H9 (cell line): ENCODE measurements around the gene NXPH3. TPM values are rescaled to one million over a fixed set of nuclear protein-coding genes. Genes with fewer than 3 reads are reported as not detected.

Experiments
- DNase-seq: peaks from one replicate; pipeline ENCODE4 v3.0.0-alpha.2; 2017
- H2AFZ ChIP-seq: one replicate; pipeline ENCODE4 v1.6.1; 2013; ENCODE audit warnings: mild to moderate bottlenecking, low read length, control low read depth, moderate library complexity
- H2AK5ac ChIP-seq: 2 replicates; pipeline ENCODE4 v1.6.1; 2013; ENCODE audit warnings: low read length, control low read depth, mixed read lengths; ENCODE audit not compliant: insufficient read length
- H2BK120ac ChIP-seq: one replicate; pipeline ENCODE4 v1.6.1; 2013; ENCODE audit warnings: low read depth, mild to moderate bottlenecking, low read length, control low read depth, inconsistent platforms; ENCODE audit not compliant: poor library complexity, severe bottlenecking
- H2BK12ac ChIP-seq: 2 replicates; pipeline ENCODE4 v1.6.1; 2013; ENCODE audit warnings: low read length, control low read depth, mixed read lengths, low read depth; ENCODE audit not compliant: insufficient read length
- H2BK15ac ChIP-seq: 2 replicates; pipeline ENCODE4 v1.6.1; 2013; ENCODE audit warnings: low read depth, low read length, control low read depth
- H2BK20ac ChIP-seq: one replicate; pipeline ENCODE4 v1.6.1; 2013; ENCODE audit warnings: low read depth, mild to moderate bottlenecking, low read length, control low read depth, inconsistent platforms; ENCODE audit not compliant: poor library complexity, severe bottlenecking
- H2BK5ac ChIP-seq: 2 replicates; pipeline ENCODE4 v1.6.1; 2013; ENCODE audit warnings: low read length, control low read depth, mixed read lengths; ENCODE audit not compliant: insufficient read length
- H3K14ac ChIP-seq: 2 replicates; pipeline ENCODE4 v1.6.1; 2013; ENCODE audit warnings: low read length, control low read depth; ENCODE audit not compliant: insufficient read depth
- H3K18ac ChIP-seq: 2 replicates; pipeline ENCODE4 v1.6.1; 2013; ENCODE audit warnings: low read depth, mild to moderate bottlenecking, mixed read lengths, low read length, control low read depth; ENCODE audit not compliant: insufficient read length
- H3K23ac ChIP-seq: 2 replicates; pipeline ENCODE4 v1.6.1; 2013; ENCODE audit warnings: low read length, control low read depth, mixed read lengths, low read depth; ENCODE audit not compliant: insufficient read length
- H3K23me2 ChIP-seq: 2 replicates; pipeline ENCODE4 v1.6.1; 2013; ENCODE audit warnings: low read depth, mild to moderate bottlenecking, mixed read lengths, low read length, control low read depth; ENCODE audit not compliant: insufficient read length, poor library complexity, severe bottlenecking
- H3K27ac ChIP-seq: 2 replicates; pipeline ENCODE4 v1.5.1; 2013; ENCODE audit warnings: low read length, control low read depth, mixed read lengths, low read depth; ENCODE audit not compliant: insufficient read length
- H3K27me3 ChIP-seq: 2 replicates; pipeline ENCODE4 v1.6.1; 2013; ENCODE audit warnings: low read length, control low read depth, inconsistent platforms; ENCODE audit not compliant: insufficient read depth
- H3K4ac ChIP-seq: 2 replicates; pipeline ENCODE4 v1.6.1; 2013; ENCODE audit warnings: low read depth, mild to moderate bottlenecking, control low read depth, inconsistent platforms, low read length, moderate library complexity
- H3K4me1 ChIP-seq: 2 replicates; pipeline ENCODE4 v1.6.1; 2013; ENCODE audit warnings: low read length, control low read depth, inconsistent platforms; ENCODE audit not compliant: insufficient read depth
- H3K4me2 ChIP-seq: 2 replicates; pipeline ENCODE4 v1.6.1; 2013; ENCODE audit warnings: low read length, control low read depth, mixed read lengths; ENCODE audit not compliant: insufficient read length, insufficient read depth
- H3K56ac ChIP-seq: 2 replicates; pipeline ENCODE4 v1.6.1; 2013; ENCODE audit warnings: low read depth, mild to moderate bottlenecking, mixed read lengths, low read length, control low read depth; ENCODE audit not compliant: insufficient read length
- H3K79me1 ChIP-seq: 2 replicates; pipeline ENCODE4 v1.6.1; 2013; ENCODE audit warnings: low read depth, mild to moderate bottlenecking, moderate library complexity, low read length, control low read depth, inconsistent platforms; ENCODE audit not compliant: insufficient read depth, poor library complexity, severe bottlenecking
- H3K79me2 ChIP-seq: 2 replicates; pipeline ENCODE4 v1.6.1; 2013; ENCODE audit warnings: low read length, control low read depth, inconsistent platforms; ENCODE audit not compliant: insufficient read depth
- H3K9ac ChIP-seq: 2 replicates; pipeline ENCODE4 v1.6.1; 2013; ENCODE audit warnings: low read length, control low read depth, mixed read lengths; ENCODE audit not compliant: insufficient read length; ENCODE audit errors: extremely low read depth
- H3K9me3 ChIP-seq: one replicate; pipeline ENCODE4 v1.6.1; 2013; ENCODE audit warnings: low read depth, low read length, inconsistent platforms; ENCODE audit not compliant: control insufficient read depth
- H3T11ph ChIP-seq: one replicate; pipeline ENCODE4 v1.6.1; 2013; ENCODE audit warnings: mild to moderate bottlenecking, low read length, control low read depth, inconsistent platforms
- H4K20me1 ChIP-seq: one replicate; pipeline ENCODE4 v1.6.1; 2013; ENCODE audit not compliant: control insufficient read depth, insufficient read length, insufficient read depth
- H4K5ac ChIP-seq: 2 replicates; pipeline ENCODE4 v1.6.1; 2013; ENCODE audit warnings: low read depth, mild to moderate bottlenecking, mixed read lengths, low read length, control low read depth; ENCODE audit not compliant: insufficient read length
- H4K8ac ChIP-seq: replicated peaks from 2 replicates; pipeline ENCODE4 v1.6.1; 2013; ENCODE audit warnings: low read length, control low read depth, mixed read lengths, low read depth; ENCODE audit not compliant: insufficient read length
- H4K91ac ChIP-seq: 2 replicates; pipeline ENCODE4 v1.6.1; 2013; ENCODE audit warnings: low read depth, mild to moderate bottlenecking, moderate library complexity, mixed read lengths, low read length, control low read depth; ENCODE audit not compliant: insufficient read length
- H3K27ac Mint-ChIP-seq, 3 experiments: 2 replicates in 2 of 3; 3 replicates in 1 of 3; pipeline ENCODE4 v1.8.0; 2020 to 2021; ENCODE audit warnings: mixed read lengths in 3 of 3, mild to moderate bottlenecking in 1 of 3, moderate library complexity in 1 of 3
- H3K27me3 Mint-ChIP-seq: 2 replicates; pipeline ENCODE4 v1.8.0; 2021; ENCODE audit warnings: low read depth, mild to moderate bottlenecking, moderate library complexity, mixed read lengths
- H3K36me3 Mint-ChIP-seq, 3 experiments: 2 replicates in 2 of 3; 3 replicates in 1 of 3; pipeline ENCODE4 v1.8.0; 2020 to 2021; ENCODE audit warnings: low read depth in 3 of 3, mixed read lengths in 3 of 3; ENCODE audit not compliant: insufficient read depth in 1 of 3
- H3K4me1 Mint-ChIP-seq, 2 experiments: 2 replicates each; pipeline ENCODE4 v1.8.0; 2020; ENCODE audit warnings: mixed read lengths in 2 of 2
- H3K4me3 Mint-ChIP-seq, 2 experiments: 2 replicates in 1 of 2; 3 replicates in 1 of 2; pipeline ENCODE4 v1.8.0; 2020 to 2021; ENCODE audit warnings: mild to moderate bottlenecking in 2 of 2, mixed read lengths in 2 of 2, moderate library complexity in 1 of 2
- H3K9me3 Mint-ChIP-seq, 2 experiments: 2 replicates in 1 of 2; 3 replicates in 1 of 2; pipeline ENCODE4 v1.8.0; 2020; ENCODE audit warnings: mild to moderate bottlenecking in 2 of 2, mixed read lengths in 2 of 2, moderate library complexity in 1 of 2
- WGBS: extraction: QIAGEN DNeasy Blood & Tissue Kit; methylation state at CpG from one replicate; pipeline ENCODE4 v1.1.7; 2013; ENCODE audit warnings: missing lambda C conversion rate, low lambda C conversion rate, mixed read lengths; ENCODE audit not compliant: insufficient read length; ENCODE audit errors: extremely low coverage; 5-methylcytosine and 5-hydroxymethylcytosine counted together
- total RNA-seq: library from RNA; stranded (reverse); gene quantifications from 2 replicates; pipeline ENCODE4 v1.2.1, GENCODE V29; 2021
- TF ChIP-seq, protein P1 (sequence below): fragments of 200-600 bp; sonication (generic); conservative IDR thresholded peaks from 3 replicates; pipeline ENCODE4 v1.8.0; 2021; ENCODE audit warnings: antibody characterized with exemption, mild to moderate bottlenecking

NXPH3 gene
- total RNA-seq, 1 experiment from 2014 or later = 1.3 TPM

DNA sequence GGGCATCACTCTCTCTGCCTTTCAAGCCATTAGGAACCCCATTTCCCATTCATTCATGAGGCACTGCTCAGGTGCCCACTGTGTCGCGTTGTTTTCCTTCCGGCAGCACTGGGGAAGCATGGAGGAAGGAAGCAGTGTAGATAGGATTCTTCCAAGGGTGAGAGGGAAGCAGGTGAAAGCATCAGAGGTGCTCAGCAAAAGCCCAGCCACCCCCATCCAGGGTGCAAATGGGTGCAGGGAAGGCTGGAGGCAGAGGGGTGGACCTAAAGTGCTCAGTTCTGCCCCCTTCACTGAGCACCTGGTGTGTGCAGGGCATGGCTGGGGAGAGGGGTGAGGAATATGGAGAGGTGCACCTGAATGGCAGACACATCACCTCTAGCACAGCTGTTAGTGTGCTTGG, 3.4 kb upstream of the NXPH3 start:
- H4K91ac ChIP-seq = no peak overlapping the region
- no peak overlapping the region for H3K27ac ChIP-seq
- H4K5ac ChIP-seq = no peak overlapping the region
- DNase-seq = no peak
- no peak overlapping the region for H2BK15ac ChIP-seq
- WGBS = no CpG with 5 or more reads among the region's 3 CpGs
- no peak overlapping the region for H2BK120ac ChIP-seq
- H4K8ac ChIP-seq = no peak overlapping the region
- H3K23me2 ChIP-seq = peaks cover 8% of the 10 kb centered on the region
- no peak overlapping the region for H2AFZ ChIP-seq
- H3K4me2 ChIP-seq = no peak overlapping the region
- no peaks in the 10 kb centered on the region for H3K9me3 ChIP-seq
- TF ChIP-seq, protein P1, sequence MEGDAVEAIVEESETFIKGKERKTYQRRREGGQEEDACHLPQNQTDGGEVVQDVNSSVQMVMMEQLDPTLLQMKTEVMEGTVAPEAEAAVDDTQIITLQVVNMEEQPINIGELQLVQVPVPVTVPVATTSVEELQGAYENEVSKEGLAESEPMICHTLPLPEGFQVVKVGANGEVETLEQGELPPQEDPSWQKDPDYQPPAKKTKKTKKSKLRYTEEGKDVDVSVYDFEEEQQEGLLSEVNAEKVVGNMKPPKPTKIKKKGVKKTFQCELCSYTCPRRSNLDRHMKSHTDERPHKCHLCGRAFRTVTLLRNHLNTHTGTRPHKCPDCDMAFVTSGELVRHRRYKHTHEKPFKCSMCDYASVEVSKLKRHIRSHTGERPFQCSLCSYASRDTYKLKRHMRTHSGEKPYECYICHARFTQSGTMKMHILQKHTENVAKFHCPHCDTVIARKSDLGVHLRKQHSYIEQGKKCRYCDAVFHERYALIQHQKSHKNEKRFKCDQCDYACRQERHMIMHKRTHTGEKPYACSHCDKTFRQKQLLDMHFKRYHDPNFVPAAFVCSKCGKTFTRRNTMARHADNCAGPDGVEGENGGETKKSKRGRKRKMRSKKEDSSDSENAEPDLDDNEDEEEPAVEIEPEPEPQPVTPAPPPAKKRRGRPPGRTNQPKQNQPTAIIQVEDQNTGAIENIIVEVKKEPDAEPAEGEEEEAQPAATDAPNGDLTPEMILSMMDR = no peak
- H3K56ac ChIP-seq = no peak overlapping the region
- no peak overlapping the region for H2BK5ac ChIP-seq
- peaks cover 64% of the 10 kb centered on the region for H3K27me3 Mint-ChIP-seq
- no peak overlapping the region for H3K14ac ChIP-seq
- H3K4me1 Mint-ChIP-seq = peaks cover 17 to 45% of the 10 kb centered on the region in 2 experiments
- no peak overlapping the region for H3K27ac Mint-ChIP-seq
- no peaks in the 10 kb centered on the region; the same call in 1 of the 2 replicates for H3K27me3 ChIP-seq
- no peaks in the 10 kb centered on the region for H3K36me3 Mint-ChIP-seq
- H3K79me1 ChIP-seq = no peaks in the 10 kb centered on the region
- H3K9me3 Mint-ChIP-seq = no peaks in the 10 kb centered on the region; a peak in 1 of 5 replicates
- no peaks in the 10 kb centered on the region for H3K4me1 ChIP-seq
- H2AK5ac ChIP-seq = no peak overlapping the region
- no peak overlapping the region for H3K9ac ChIP-seq
- H3K4ac ChIP-seq = no peak overlapping the region
- no peak overlapping the region for H3K23ac ChIP-seq
- no peak overlapping the region for H3K4me3 Mint-ChIP-seq
- no peaks in the 10 kb centered on the region for H4K20me1 ChIP-seq
- no peak overlapping the region for H2BK20ac ChIP-seq
- no peak overlapping the region for H3K18ac ChIP-seq
- H2BK12ac ChIP-seq = no peak overlapping the region
- H3K79me2 ChIP-seq = no peaks in the 10 kb centered on the region
- H3T11ph ChIP-seq = no peak overlapping the region
